ENCODE measurements around the gene TAL2. TPM values are rescaled to one million over a fixed set of nuclear protein-coding genes. Genes with fewer than 3 reads are reported as not detected.
"Not testable (repeated sequence)": the region's sequence is repeated elsewhere in the genome, so short reads cannot be mapped to it uniquely, and the experiment has no call there.

TAL2 gene
- total RNA-seq, 1 donor, result 0.27 TPM

GRCh38 chr9:105703638-105704037 lies 41.4 kb downstream of the TAL2 start:
- not testable (repeated sequence) for DNase-seq (ENCODE audit: low read depth in 2 of 3, low spot score in 2 of 3)

DNA sequence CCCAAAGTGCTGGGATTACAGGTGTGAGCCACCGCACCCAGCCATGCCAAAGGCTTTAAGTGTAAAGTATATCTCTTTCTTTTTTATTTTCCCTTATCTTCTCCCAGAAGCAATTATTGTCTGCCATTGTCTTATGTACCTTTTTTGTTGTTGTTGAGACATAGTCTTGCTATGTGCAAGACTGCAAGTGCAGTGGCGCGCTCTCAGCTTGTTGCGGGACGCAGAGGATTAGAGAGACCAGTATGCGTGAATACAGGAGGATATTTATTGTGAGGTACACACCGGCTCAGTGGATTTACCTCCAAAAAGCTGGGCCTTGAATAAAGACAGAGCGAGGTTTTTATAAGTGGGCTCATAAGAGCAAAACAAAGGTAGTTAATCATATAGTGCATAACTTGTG lies 43.9 kb downstream of the TAL2 start:
- no peak for DNase-seq (ENCODE audit: low read depth in 2 of 3, low spot score in 2 of 3)

- peak in 1 of 3 donors; percentile 16 for DNase-seq (ENCODE audit: low read depth in 2 of 3, low spot score in 2 of 3)
Observed at GRCh38 chr9:105708405-105708804, 46.1 kb downstream of the TAL2 start.

- no peak for DNase-seq (ENCODE audit: low read depth in 2 of 3, low spot score in 2 of 3)
Observed at GRCh38 chr9:105710638-105711037, 48.4 kb downstream of the TAL2 start.

DNA sequence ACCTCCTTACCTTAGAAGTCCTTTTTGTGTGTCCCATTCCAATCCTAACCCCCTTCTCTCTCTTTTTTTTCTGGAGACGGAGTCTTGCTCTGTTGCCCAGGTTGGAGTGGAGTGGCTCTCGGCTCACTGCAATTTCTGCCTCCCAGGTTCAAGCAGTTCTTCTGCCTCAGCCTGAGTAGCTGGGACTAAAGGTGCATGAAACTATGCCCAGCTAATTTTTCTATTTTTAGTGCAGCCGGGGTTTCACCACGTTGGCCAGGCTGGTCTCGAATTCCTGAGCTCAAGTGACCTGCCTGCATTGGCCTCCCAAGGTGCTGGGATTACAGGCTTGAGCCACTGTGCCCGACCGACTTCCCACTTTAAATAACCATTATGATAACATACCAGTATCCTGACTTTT lies 49.6 kb downstream of the TAL2 start:
- DNase-seq (ENCODE audit: low read depth in 2 of 3, low spot score in 2 of 3), result no peak

GRCh38 chr9:105712297-105712696 lies 50.0 kb downstream of the TAL2 start:
- DNase-seq (ENCODE audit: low read depth in 2 of 3, low spot score in 2 of 3), result no peak

Other genes with a start within 250 kb of the TAL2 start
- 1.6 TPM for gene FSD1L, start 214.4 kb upstream of the TAL2 start, total RNA-seq
- gene FKTN, start 104.3 kb upstream of the TAL2 start, total RNA-seq, result 5.4 TPM
- 18.3 TPM for gene TMEM38B, start 32.1 kb downstream of the TAL2 start, total RNA-seq